Esophagus squamous epithelium (tissue), 5 donors: ENCODE results near the gene CANT1. TPM values are rescaled to one million over a fixed set of nuclear protein-coding genes. Genes with fewer than 3 reads are reported as not detected.

Experiments used
- DNase-seq: peaks from one replicate; lab custom pipeline; 2025; lab: John Stamatoyannopoulos, UW
- H3K27ac ChIP-seq, 4 donors: fragments of 200-600 bp; sonication (generic); one replicate each; pipeline ENCODE4 v1.5.1; 2016 to 2019; ENCODE audit warnings: mild to moderate bottlenecking in 1 of 4
- H3K27me3 ChIP-seq, 4 donors: fragments of 200-600 bp; sonication (generic); 1 replicate in 3 of 4; 2 replicates in 1 of 4; pipeline versions ENCODE4 v1.5.1 to v1.6.0; 2017 to 2021; ENCODE audit warnings: antibody characterized with exemption in 1 of 4
- H3K36me3 ChIP-seq, 3 donors: fragments of 200-600 bp; sonication (generic); one replicate each; pipeline ENCODE4 v1.5.1; 2016 to 2019
- H3K4me1 ChIP-seq, 3 donors: fragments of 200-600 bp; sonication (generic); one replicate each; pipeline ENCODE4 v1.5.1; 2017 to 2019
- H3K4me3 ChIP-seq, 4 donors: fragments of 200-600 bp; sonication (generic); 1 replicate in 3 of 4; 2 replicates in 1 of 4; pipeline ENCODE4 v1.5.1; 2016 to 2019; ENCODE audit warnings: mild to moderate bottlenecking in 2 of 4, moderate library complexity in 1 of 4
- H3K9me3 ChIP-seq, 3 donors: fragments of 200-600 bp; sonication (generic); one replicate each; pipeline ENCODE4 v1.5.1; 2016 to 2019
- CTCF ChIP-seq, 6 experiments: fragments of 450-650 bp in 4 of 6; fragments of 200-600 bp in 2 of 6; sonication (generic) in 2 of 6; IDR thresholded peaks; one replicate each; pipeline ENCODE4 v1.5.1; 2016 to 2019; ENCODE audit warnings: antibody characterized with exemption in 6 of 6, mild to moderate bottlenecking in 4 of 6, moderate library complexity in 4 of 6
- POLR2A ChIP-seq, 4 donors: fragments of 450-650 bp; IDR thresholded peaks; one replicate each; pipeline ENCODE4 v1.6.1; 2017; ENCODE audit warnings: antibody characterized with exemption in 4 of 4, mild to moderate bottlenecking in 4 of 4, moderate library complexity in 3 of 4
- WGBS, 2 donors: methylation state at CpG; one replicate each; pipeline ENCODE4 v1.1.5; 2018; 5-methylcytosine and 5-hydroxymethylcytosine counted together
- intact Hi-C: fragments of 100-400 bp; cut with DNase I; formaldehyde crosslinking; loops from one replicate; pipeline ENCODE4 v1.15.0; 2022
- total RNA-seq, 4 donors: library from RNA; depleted of rRNA; stranded (reverse); fragments of >200 nt; gene quantifications; one replicate each; pipeline ENCODE4 v1.1.0, GENCODE V29; 2016
- donor health status: DM: yes; HTN: yes; CAD: no.

The CANT1 gene
- total RNA-seq, 4 donors from 2014 or later: 36.2 to 58.8 (median 38.3) TPM

DNA sequence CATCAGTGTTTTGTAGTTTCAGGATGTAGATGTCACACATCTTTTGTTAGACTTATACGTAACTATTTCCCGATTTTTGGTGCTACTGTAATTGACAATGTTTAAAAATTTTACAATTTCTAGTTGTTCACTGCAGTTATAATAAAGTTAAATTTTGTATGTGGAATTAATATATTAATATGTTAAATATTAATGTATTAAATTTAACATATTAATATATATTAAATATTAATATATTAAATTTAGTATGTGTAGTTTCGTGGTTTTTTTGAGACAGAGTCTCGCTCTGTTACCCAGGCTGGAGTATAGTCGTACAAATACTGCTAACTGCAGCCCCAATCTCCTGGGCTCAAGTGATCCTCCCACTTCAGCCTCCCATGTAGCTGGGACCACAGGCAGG is 24.2 kb downstream of the CANT1 start:
- Histone ChIP-seq H3K9me3 (no peaks in the 10 kb centered on the region), H3K4me3 (no peak overlapping the region), H3K4me1 (peaks cover 8 to 56% (median 29%) of the 10 kb centered on the region in 3 donors), H3K27me3 (no peaks in the 10 kb centered on the region), H3K36me3 (peaks cover 0 to 14% (median under 1%) of the 10 kb centered on the region in 3 donors), H3K27ac (peak overlapping the region; percentile 19 to 81 (median 29))
- DNase-seq: no peak
- 85 to 90% methylated on average over 5 of the region's 5 CpGs for WGBS, 2 donors
- TF ChIP-seq POLR2A (IDR thresholded peaks at IDR 0.05): no peak
- TF ChIP-seq CTCF (IDR thresholded peaks at IDR 0.05): no peak
- intact Hi-C loops: no loop called here

DNA sequence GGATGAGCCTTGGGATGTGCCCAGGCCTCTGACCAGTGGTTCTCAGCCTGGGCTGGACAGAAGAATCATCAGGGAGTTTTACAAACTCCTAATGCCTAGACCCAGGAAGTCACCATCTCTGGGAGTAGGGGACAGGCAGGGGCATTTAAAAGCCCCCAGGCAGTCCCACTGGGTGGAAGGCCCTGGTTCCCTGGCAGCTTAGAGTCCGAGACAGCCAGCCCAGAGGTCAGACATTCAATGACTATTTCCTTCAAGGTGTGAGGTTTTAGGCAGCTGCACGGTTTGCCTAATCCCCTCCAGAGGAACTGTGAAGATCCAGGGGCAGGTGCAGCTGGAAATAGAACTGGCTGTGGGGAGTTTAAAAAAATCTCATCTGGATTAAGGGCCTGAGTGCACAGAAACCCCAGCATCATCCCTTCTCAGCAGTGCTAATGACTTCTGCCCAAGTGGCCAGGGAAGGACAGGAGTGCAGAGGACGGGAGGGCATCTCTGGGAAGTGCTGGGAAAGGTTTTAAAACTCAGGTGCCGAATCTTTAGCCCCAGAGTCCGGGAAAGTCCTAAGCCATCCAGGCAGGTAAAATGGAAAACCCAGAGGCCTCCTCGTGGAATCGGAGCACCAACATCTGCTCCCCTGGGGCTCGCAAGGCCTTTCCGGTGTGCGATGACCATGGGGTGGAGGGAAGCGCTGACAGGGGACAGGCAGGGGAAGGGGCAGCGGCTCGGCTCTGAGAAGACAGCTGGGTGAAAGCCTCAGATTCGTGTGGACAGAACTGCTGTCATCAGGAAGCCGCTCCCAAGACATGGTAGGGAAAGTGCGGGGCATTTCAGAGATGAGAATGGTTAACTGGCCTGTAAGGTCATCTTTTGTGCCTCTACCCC is 28.3 kb downstream of the CANT1 start:
- no peak for TF ChIP-seq CTCF (IDR thresholded peaks at IDR 0.05)
- TF ChIP-seq POLR2A (IDR thresholded peaks at IDR 0.05): no peak
- no peak overlapping the region for H3K27ac ChIP-seq
- H3K9me3 ChIP-seq: no peaks in the 10 kb centered on the region
- no peaks in the 10 kb centered on the region for H3K27me3 ChIP-seq
- DNase-seq: no peak
- intact Hi-C loops: no loop called here
- 80 to 85% methylated on average over 11 to 15 of the region's 16 CpGs for WGBS, 2 donors
- peaks cover 29 to 72% (median 47%) of the 10 kb centered on the region in 3 donors for H3K4me1 ChIP-seq
- no peaks in the 10 kb centered on the region for H3K36me3 ChIP-seq
- no peak overlapping the region for H3K4me3 ChIP-seq

GRCh38 chr17:78980624-78980972 is 29.0 kb downstream of the CANT1 start:
- intact Hi-C loops: no loop called here
- H3K4me3 ChIP-seq: no peak overlapping the region
- peak overlapping the region in 2 of 4 donors; percentile 92 for H3K27ac ChIP-seq
- TF ChIP-seq CTCF (IDR thresholded peaks at IDR 0.05) (no peak), POLR2A (IDR thresholded peaks at IDR 0.05) (no peak)
- DNase-seq: no peak
- WGBS, 2 donors: 0 to 71% methylated on average over 1 of the region's 8 CpGs
- H3K9me3 ChIP-seq: no peaks in the 10 kb centered on the region
- H3K4me1 ChIP-seq: peaks cover 32 to 72% (median 47%) of the 10 kb centered on the region in 3 donors
- H3K27me3 ChIP-seq: no peaks in the 10 kb centered on the region
- no peaks in the 10 kb centered on the region for H3K36me3 ChIP-seq

GRCh38 chr17:78979780-78980623 is 29.6 kb downstream of the CANT1 start, which contains the start of gene LGALS3BP:
Gene LGALS3BP, minus strand, starts transcription at chr17:78979923. Its CDS starts 2,732 bp downstream, at chr17:78977191.
- Histone ChIP-seq H3K27ac (peak within 1 kb of the TSS; percentile 29 to 92 (median 74)), H3K9me3 (no peaks in the 10 kb centered on the region), H3K4me3 (peak within 1 kb of the TSS; percentile 30 to 64 (median 48)), H3K4me1 (peaks cover 32 to 75% (median 47%) of the 10 kb centered on the region in 3 donors), H3K27me3 (no peaks in the 10 kb centered on the region), H3K36me3 (no peaks in the 10 kb centered on the region)
- intact Hi-C loops: no loop called here
- 24 to 45% methylated on average over 7 to 12 of the region's 16 CpGs for WGBS, 2 donors
- no peak for DNase-seq
- TF ChIP-seq CTCF (IDR thresholded peaks at IDR 0.05): no peak
- peak in 2 of 4 donors; percentile 36 to 38 for TF ChIP-seq POLR2A (IDR thresholded peaks at IDR 0.05)
